T-helper 2 cell treated with Interferon-gamma antibody and Interleukin-4, amounts not matched to agents 5 μg/mL and 100 μg/mL, for 36 hours (primary cell): ENCODE results near the gene CDKL4.

Experiments
- DNase-seq: peaks from one replicate; pipeline ENCODE4 v3.0.0; 2021; ENCODE audit warnings: low spot score
- H3K27ac Mint-ChIP-seq: one replicate; pipeline ENCODE4 v1.8.0; 2021; ENCODE audit warnings: mild to moderate bottlenecking, mixed read lengths
- H3K27me3 Mint-ChIP-seq: one replicate; pipeline ENCODE4 v1.8.0; 2021; ENCODE audit warnings: low read depth, mixed read lengths
- H3K36me3 Mint-ChIP-seq: one replicate; pipeline ENCODE4 v1.8.0; 2021; ENCODE audit warnings: low read depth, mixed read lengths
- H3K4me1 Mint-ChIP-seq: one replicate; pipeline ENCODE4 v1.8.0; 2021; ENCODE audit warnings: low read depth, mixed read lengths
- H3K4me3 Mint-ChIP-seq: one replicate; pipeline ENCODE4 v1.8.0; 2022; ENCODE audit warnings: mild to moderate bottlenecking, moderate library complexity, mixed read lengths
- H3K9me3 Mint-ChIP-seq: one replicate; pipeline ENCODE4 v1.8.0; 2021; ENCODE audit warnings: mixed read lengths

Gene CDKL4

GRCh38 chr2:39243469-39244123 is at the start of gene CDKL4:
TSS of gene CDKL4 (minus strand) at chr2:39243970.
- H3K4me3 Mint-ChIP-seq: peak within 1 kb of the TSS; percentile 79
- peak within 1 kb of the TSS; percentile 43 for H3K27ac Mint-ChIP-seq
- H3K36me3 Mint-ChIP-seq: no peaks in the 10 kb centered on the region
- H3K27me3 Mint-ChIP-seq: no peaks in the 10 kb centered on the region
- H3K4me1 Mint-ChIP-seq: peaks cover 22% of the 10 kb centered on the region
- peak; percentile 27 for DNase-seq
- no peaks in the 10 kb centered on the region for H3K9me3 Mint-ChIP-seq

GRCh38 chr2:39290433-39290832 is 46.7 kb upstream of the CDKL4 start:
- H3K9me3 Mint-ChIP-seq: no peaks in the 10 kb centered on the region
- H3K36me3 Mint-ChIP-seq: peaks cover 5% of the 10 kb centered on the region
- no peak for DNase-seq
- H3K4me1 Mint-ChIP-seq: no peaks in the 10 kb centered on the region
- H3K27ac Mint-ChIP-seq: no peak overlapping the region
- H3K4me3 Mint-ChIP-seq: no peak overlapping the region
- no peaks in the 10 kb centered on the region for H3K27me3 Mint-ChIP-seq

- no peak for DNase-seq
- no peaks in the 10 kb centered on the region for H3K9me3 Mint-ChIP-seq
- H3K4me3 Mint-ChIP-seq: no peak overlapping the region
- H3K27ac Mint-ChIP-seq: no peak overlapping the region
- H3K27me3 Mint-ChIP-seq: no peaks in the 10 kb centered on the region
- H3K4me1 Mint-ChIP-seq: no peaks in the 10 kb centered on the region
- H3K36me3 Mint-ChIP-seq: peaks cover 5% of the 10 kb centered on the region
These were observed 45.8 kb upstream of the CDKL4 start for GRCh38 chr2:39289609-39290008.

GRCh38 chr2:39283561-39283960 is 39.8 kb upstream of the CDKL4 start:
- H3K27ac Mint-ChIP-seq: no peak overlapping the region
- no peaks in the 10 kb centered on the region for H3K9me3 Mint-ChIP-seq
- no peak for DNase-seq
- peaks cover 5% of the 10 kb centered on the region for H3K36me3 Mint-ChIP-seq
- no peak overlapping the region for H3K4me3 Mint-ChIP-seq
- no peaks in the 10 kb centered on the region for H3K4me1 Mint-ChIP-seq
- H3K27me3 Mint-ChIP-seq: no peaks in the 10 kb centered on the region

- Mint-ChIP-seq H3K9me3 (no peaks in the 10 kb centered on the region), H3K4me3 (no peak overlapping the region), H3K27ac (no peak overlapping the region), H3K4me1 (no peaks in the 10 kb centered on the region), H3K27me3 (no peaks in the 10 kb centered on the region), H3K36me3 (peaks cover 8% of the 10 kb centered on the region)
- DNase-seq: no peak
These were observed 37.6 kb upstream of the CDKL4 start for GRCh38 chr2:39281391-39281790.

- Mint-ChIP-seq H3K4me1 (no peaks in the 10 kb centered on the region), H3K36me3 (peaks cover 10% of the 10 kb centered on the region), H3K9me3 (no peaks in the 10 kb centered on the region), H3K27ac (no peak overlapping the region), H3K4me3 (no peak overlapping the region), H3K27me3 (no peaks in the 10 kb centered on the region)
- DNase-seq: no peak
These were observed 31.2 kb upstream of the CDKL4 start for GRCh38 chr2:39275016-39275415.

- Mint-ChIP-seq H3K36me3 (peaks cover 8% of the 10 kb centered on the region), H3K27me3 (no peaks in the 10 kb centered on the region), H3K4me3 (no peak overlapping the region), H3K27ac (no peak overlapping the region), H3K9me3 (no peaks in the 10 kb centered on the region), H3K4me1 (peaks cover 12% of the 10 kb centered on the region)
- DNase-seq: no peak
These were observed 26.2 kb upstream of the CDKL4 start for GRCh38 chr2:39269941-39270340.

GRCh38 chr2:39266916-39267434 is 23.2 kb upstream of the CDKL4 start:
- H3K27me3 Mint-ChIP-seq: no peaks in the 10 kb centered on the region
- H3K36me3 Mint-ChIP-seq: peaks cover 6% of the 10 kb centered on the region
- no peak overlapping the region for H3K4me3 Mint-ChIP-seq
- H3K4me1 Mint-ChIP-seq: peaks cover 14% of the 10 kb centered on the region
- DNase-seq: no peak
- no peaks in the 10 kb centered on the region for H3K9me3 Mint-ChIP-seq
- H3K27ac Mint-ChIP-seq: no peak overlapping the region

- Mint-ChIP-seq H3K9me3 (no peaks in the 10 kb centered on the region), H3K4me1 (peaks cover 14% of the 10 kb centered on the region), H3K4me3 (peak overlapping the region; percentile 0), H3K36me3 (peaks cover 6% of the 10 kb centered on the region), H3K27ac (no peak overlapping the region), H3K27me3 (no peaks in the 10 kb centered on the region)
- no peak for DNase-seq
These were observed 22.5 kb upstream of the CDKL4 start for GRCh38 chr2:39266139-39266805.

GRCh38 chr2:39265315-39265714 is 21.5 kb upstream of the CDKL4 start:
- DNase-seq: no peak
- no peak overlapping the region for H3K4me3 Mint-ChIP-seq
- peak overlapping the region; percentile 9 for H3K27ac Mint-ChIP-seq
- peaks cover 7% of the 10 kb centered on the region for H3K36me3 Mint-ChIP-seq
- H3K9me3 Mint-ChIP-seq: no peaks in the 10 kb centered on the region
- H3K27me3 Mint-ChIP-seq: no peaks in the 10 kb centered on the region
- peaks cover 14% of the 10 kb centered on the region for H3K4me1 Mint-ChIP-seq

- peaks cover 9% of the 10 kb centered on the region for H3K36me3 Mint-ChIP-seq
- H3K27me3 Mint-ChIP-seq: no peaks in the 10 kb centered on the region
- no peak for DNase-seq
- no peak overlapping the region for H3K27ac Mint-ChIP-seq
- H3K4me1 Mint-ChIP-seq: peaks cover 14% of the 10 kb centered on the region
- H3K4me3 Mint-ChIP-seq: no peak overlapping the region
- H3K9me3 Mint-ChIP-seq: no peaks in the 10 kb centered on the region
These were observed 21.0 kb upstream of the CDKL4 start for GRCh38 chr2:39264733-39265132.

GRCh38 chr2:39260087-39260486 is 16.3 kb upstream of the CDKL4 start:
- H3K36me3 Mint-ChIP-seq: peaks cover 8% of the 10 kb centered on the region
- no peak overlapping the region for H3K27ac Mint-ChIP-seq
- H3K4me3 Mint-ChIP-seq: no peak overlapping the region
- DNase-seq: no peak
- no peaks in the 10 kb centered on the region for H3K9me3 Mint-ChIP-seq
- H3K27me3 Mint-ChIP-seq: no peaks in the 10 kb centered on the region
- H3K4me1 Mint-ChIP-seq: peaks cover 2% of the 10 kb centered on the region

- Mint-ChIP-seq H3K27ac (no peak overlapping the region), H3K4me1 (no peaks in the 10 kb centered on the region), H3K9me3 (peaks cover 5% of the 10 kb centered on the region), H3K4me3 (no peak overlapping the region), H3K36me3 (peaks cover 17% of the 10 kb centered on the region), H3K27me3 (no peaks in the 10 kb centered on the region)
- DNase-seq: no peak
These were observed 12.3 kb upstream of the CDKL4 start for GRCh38 chr2:39256040-39256439.

- Mint-ChIP-seq H3K4me3 (no peak overlapping the region), H3K27me3 (no peaks in the 10 kb centered on the region), H3K4me1 (peaks cover 3% of the 10 kb centered on the region), H3K27ac (no peak overlapping the region), H3K36me3 (peaks cover 19% of the 10 kb centered on the region), H3K9me3 (peaks cover 11% of the 10 kb centered on the region)
- no peak for DNase-seq
These were observed 9.2 kb upstream of the CDKL4 start for GRCh38 chr2:39252888-39253518.
